Subcutaneous adipose tissue (tissue), 4 donors: ENCODE data around the gene FOXE1. TPM values are rescaled to one million over a fixed set of nuclear protein-coding genes. Genes with fewer than 3 reads are reported as not detected.

ENCODE experiments used
- CTCF ChIP-seq: fragments of 450-650 bp; IDR thresholded peaks from one replicate; pipeline ENCODE4 v1.5.1; 2016; ENCODE audit warnings: low read depth, mild to moderate bottlenecking, control low read depth, antibody characterized with exemption, moderate library complexity
- total RNA-seq, 4 donors: library from RNA; depleted of rRNA; stranded (reverse); fragments of >200 nt; gene quantifications; one replicate each; pipeline ENCODE4 v1.1.0, GENCODE V29; 2016

The FOXE1 gene
- total RNA-seq, 4 donors from 2014 or later: not detected

- TF ChIP-seq CTCF: no peak
These were observed 4.4 kb upstream of the FOXE1 start for GRCh38 chr9:97848480-97849237.

- TF ChIP-seq CTCF: no peak
These were observed 3.0 kb upstream of the FOXE1 start for GRCh38 chr9:97849980-97850379.

- no peak for TF ChIP-seq CTCF
These were observed 2.1 kb upstream of the FOXE1 start for GRCh38 chr9:97850746-97851445.

GRCh38 chr9:97851446-97851883 lies 1.6 kb upstream of the FOXE1 start:
- no peak for TF ChIP-seq CTCF

- no peak for TF ChIP-seq CTCF
These were observed 1.0 kb upstream of the FOXE1 start for GRCh38 chr9:97852001-97852398.

- no peak for TF ChIP-seq CTCF
These were observed 499 bp upstream of the FOXE1 start for GRCh38 chr9:97852399-97853055.
